Mucosa of descending colon (tissue), 3 donors: ENCODE results near the gene VCPKMT. TPM values are rescaled to one million over a fixed set of nuclear protein-coding genes. Genes with fewer than 3 reads are reported as not detected.

ENCODE experiments used
- ATAC-seq: fragments of 200-7000 bp; cut with Tn5 transposase; one replicate; pipeline ENCODE4 v1.9.1; 2020; ENCODE audit warnings: mild to moderate bottlenecking, moderate library complexity
- DNase-seq, 3 donors: peaks; one replicate each; pipeline ENCODE4 v3.0.0-alpha.2; 2020
- H3K36me3 ChIP-seq: fragments of 200-600 bp; one replicate; pipeline ENCODE4 v1.8.0; 2021; ENCODE audit warnings: low read depth, mild to moderate bottlenecking
- H3K4me1 ChIP-seq: fragments of 200-600 bp; one replicate; pipeline ENCODE4 v1.8.0; 2021; ENCODE audit warnings: low read depth, mild to moderate bottlenecking
- H3K4me3 ChIP-seq: fragments of 200-600 bp; one replicate; pipeline ENCODE4 v1.8.0; 2021; ENCODE audit warnings: mild to moderate bottlenecking
- H3K9me3 ChIP-seq: fragments of 200-600 bp; one replicate; pipeline ENCODE4 v1.8.0; 2021; ENCODE audit warnings: mild to moderate bottlenecking
- intact Hi-C, 2 donors: fragments of 100-400 bp; cut with DNase I in 1 of 2; cut with micrococcal nuclease in 1 of 2; formaldehyde crosslinking; loops; one replicate each; pipeline versions ENCODE4 v1.11.0 to v1.11.1; 2022; cut with DNase I, micrococcal nuclease
- total RNA-seq, 3 donors: library from RNA; stranded (reverse); fragmentation: NEBNext Ultra II Directional in 2 of 3; extraction: Animal tissue kit (Norgen Biotek cat#: 25700) in 2 of 3; gene quantifications; one replicate each; pipeline versions ENCODE4 v1.2.1 to v1.2.4, GENCODE V29; 2021 to 2023
- TF ChIP-seq, protein P1 (sequence below): fragments of 200-600 bp; IDR thresholded peaks from one replicate; pipeline ENCODE4 v1.8.0; 2022; ENCODE audit warnings: antibody characterized with exemption, mild to moderate bottlenecking
- donor health status: DM: no; HTN: no; CAD: no; lungs with moderate emphysema.
- donor health status: DM: no; HTN: no; CAD: no.
- donor health status: DM: no; HTN: yes; CAD: no.

The VCPKMT gene
- total RNA-seq, 3 donors from 2014 or later = 5.9 to 8.9 (median 6.9) TPM

DNA sequence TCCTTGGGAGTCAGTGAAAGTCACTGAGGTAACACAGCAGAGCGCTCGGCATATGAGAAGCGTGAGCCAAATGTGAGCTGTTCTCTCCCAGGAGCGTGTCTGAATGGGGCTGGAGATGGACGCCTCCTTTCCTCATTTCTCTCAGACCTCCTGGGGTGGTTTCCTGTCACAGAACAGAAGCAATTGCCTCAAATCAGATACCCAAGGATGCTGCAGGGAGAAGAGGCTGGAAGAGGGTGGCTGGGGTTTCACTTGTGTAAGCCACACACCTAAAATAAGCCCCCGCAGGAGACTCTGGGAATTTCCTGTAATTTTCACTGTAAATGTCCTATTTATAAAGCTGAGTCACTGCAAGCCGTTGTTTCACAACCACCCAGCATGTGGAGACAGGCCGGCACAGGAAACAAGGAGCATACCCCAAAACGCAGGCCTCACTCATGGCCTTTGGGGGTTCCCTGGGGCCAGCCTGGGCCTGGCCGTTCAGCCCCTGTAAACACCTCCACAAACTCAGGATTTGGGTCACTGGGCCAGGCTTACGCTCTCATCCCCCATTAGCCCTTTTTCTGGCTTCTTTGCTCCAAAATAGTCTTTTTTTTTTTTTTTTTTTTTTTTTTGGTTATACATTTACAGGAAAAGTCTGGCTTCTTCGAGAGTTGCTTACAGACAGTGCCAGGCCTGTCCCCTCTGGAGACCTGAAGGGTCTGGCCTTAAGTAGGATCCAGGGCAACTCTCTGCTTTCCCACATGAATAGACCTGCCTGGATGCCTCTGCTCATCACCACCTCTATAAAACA lies 55.3 kb downstream of the VCPKMT start:
- peak; percentile 4 for ATAC-seq

DNA sequence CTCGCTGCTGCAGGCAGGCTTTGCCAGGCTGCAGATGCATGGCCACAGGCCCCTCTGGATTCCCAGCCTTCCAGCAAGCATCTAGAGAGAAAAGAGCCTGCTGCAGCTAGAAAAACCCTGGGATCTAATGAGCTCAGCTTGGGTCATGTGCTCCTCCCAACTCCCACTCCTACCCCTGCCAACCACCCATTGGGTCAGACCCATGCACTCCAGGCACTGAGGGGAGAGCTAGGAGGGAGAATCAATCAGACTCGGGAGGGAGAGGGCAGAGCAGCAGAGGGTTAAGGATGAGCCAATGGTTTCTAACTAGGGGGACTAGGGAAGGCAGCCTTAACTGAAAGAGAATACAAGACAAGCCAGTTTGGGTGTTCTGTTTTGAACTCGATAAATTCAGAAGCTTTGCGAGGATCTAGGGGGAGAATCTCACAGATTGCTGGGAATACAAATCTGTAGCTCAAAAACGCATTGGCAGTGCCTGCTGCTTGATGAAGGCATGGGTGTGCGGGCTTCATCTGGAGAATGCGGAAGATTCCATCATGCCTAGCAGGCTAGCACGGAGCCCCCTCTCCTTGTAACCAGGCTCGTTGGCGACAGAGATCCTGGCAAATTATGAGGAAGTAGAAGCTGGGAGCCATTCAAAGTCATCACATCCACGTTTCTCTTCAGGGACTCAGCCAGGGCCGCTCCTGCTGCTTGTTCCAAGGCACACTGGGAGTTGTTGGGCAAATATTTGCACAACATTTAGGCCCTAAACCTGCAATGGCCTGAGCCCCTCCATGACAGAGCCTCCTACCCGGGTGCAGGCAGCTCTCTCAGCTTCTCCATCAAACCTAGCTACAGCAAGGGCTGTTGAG lies 56.4 kb downstream of the VCPKMT start:
- intact Hi-C loops = no loop called here
- ATAC-seq (no peak), DNase-seq (peak in 1 of 3 donors; percentile 35)
- Histone ChIP-seq H3K4me1 (peaks cover 26% of the 10 kb centered on the region), H3K4me3 (no peak overlapping the region), H3K9me3 (no peaks in the 10 kb centered on the region), H3K36me3 (peaks cover under 1% of the 10 kb centered on the region)
- TF ChIP-seq, protein P1, sequence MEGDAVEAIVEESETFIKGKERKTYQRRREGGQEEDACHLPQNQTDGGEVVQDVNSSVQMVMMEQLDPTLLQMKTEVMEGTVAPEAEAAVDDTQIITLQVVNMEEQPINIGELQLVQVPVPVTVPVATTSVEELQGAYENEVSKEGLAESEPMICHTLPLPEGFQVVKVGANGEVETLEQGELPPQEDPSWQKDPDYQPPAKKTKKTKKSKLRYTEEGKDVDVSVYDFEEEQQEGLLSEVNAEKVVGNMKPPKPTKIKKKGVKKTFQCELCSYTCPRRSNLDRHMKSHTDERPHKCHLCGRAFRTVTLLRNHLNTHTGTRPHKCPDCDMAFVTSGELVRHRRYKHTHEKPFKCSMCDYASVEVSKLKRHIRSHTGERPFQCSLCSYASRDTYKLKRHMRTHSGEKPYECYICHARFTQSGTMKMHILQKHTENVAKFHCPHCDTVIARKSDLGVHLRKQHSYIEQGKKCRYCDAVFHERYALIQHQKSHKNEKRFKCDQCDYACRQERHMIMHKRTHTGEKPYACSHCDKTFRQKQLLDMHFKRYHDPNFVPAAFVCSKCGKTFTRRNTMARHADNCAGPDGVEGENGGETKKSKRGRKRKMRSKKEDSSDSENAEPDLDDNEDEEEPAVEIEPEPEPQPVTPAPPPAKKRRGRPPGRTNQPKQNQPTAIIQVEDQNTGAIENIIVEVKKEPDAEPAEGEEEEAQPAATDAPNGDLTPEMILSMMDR = no peak

More for the DNA sequence above, 55.3 kb downstream of the VCPKMT start:
- TF ChIP-seq, protein P1 = no peak
- Histone ChIP-seq H3K36me3 (peaks cover 3% of the 10 kb centered on the region), H3K9me3 (no peaks in the 10 kb centered on the region), H3K4me1 (peaks cover 26% of the 10 kb centered on the region), H3K4me3 (no peak overlapping the region)
- intact Hi-C loops = no loop called here
- peak in 1 of 3 donors; percentile 49 for DNase-seq

Other genes with a start within 250 kb of the VCPKMT start
- gene ARF6, start 223.5 kb downstream of the VCPKMT start, total RNA-seq = 100 to 1,000 TPM in 2 of 3 donors, 10 to 100 TPM in 1; 84.3 to 125 (median 123) TPM
- 10 to 100 TPM; 38.0 to 60.2 (median 44.4) TPM for gene SOS2, start 115.0 kb upstream of the VCPKMT start, total RNA-seq
- gene L2HGDH, start 195.7 kb upstream of the VCPKMT start, total RNA-seq = 10 to 100 TPM in 1 of 3 donors, 1 to 10 TPM in 2; 7.2 to 11.2 (median 9.8) TPM
- 10 to 100 TPM; 18.9 to 27.6 (median 21.5) TPM for gene DMAC2L, start 195.8 kb upstream of the VCPKMT start, total RNA-seq